Immature natural killer cell (primary cell): Measurements from ENCODE around the gene KBTBD13. TPM values are rescaled to one million over a fixed set of nuclear protein-coding genes. Genes with fewer than 3 reads are reported as not detected.
"Not testable (repeated sequence)": the region's sequence is repeated elsewhere in the genome, so short reads cannot be mapped to it uniquely, and the experiment has no call there.

Experiments
- DNase-seq, 3 donors: peaks; one replicate each; pipeline ENCODE4 v3.0.0; 2022; ENCODE audit warnings: mixed read lengths in 1 of 3
- H3K27ac Mint-ChIP-seq, 6 donors: one replicate each; pipeline ENCODE4 v1.8.0; 2020; ENCODE audit warnings: mixed read lengths in 6 of 6, mild to moderate bottlenecking in 5 of 6, inconsistent platforms in 4 of 6, moderate library complexity in 3 of 6
- H3K27me3 Mint-ChIP-seq, 3 donors: one replicate each; pipeline ENCODE4 v1.8.0; 2020 to 2021; ENCODE audit warnings: low read depth in 3 of 3, mild to moderate bottlenecking in 3 of 3, mixed read lengths in 3 of 3, moderate library complexity in 3 of 3, inconsistent platforms in 1 of 3
- H3K36me3 Mint-ChIP-seq, 3 donors: one replicate each; pipeline ENCODE4 v1.8.0; 2020; ENCODE audit warnings: mixed read lengths in 3 of 3, inconsistent platforms in 2 of 3, mild to moderate bottlenecking in 2 of 3
- H3K4me1 Mint-ChIP-seq, 2 donors: one replicate each; pipeline ENCODE4 v1.8.0; 2020; ENCODE audit warnings: inconsistent platforms in 2 of 2, mild to moderate bottlenecking in 2 of 2, mixed read lengths in 2 of 2, moderate library complexity in 1 of 2
- H3K4me3 Mint-ChIP-seq, 5 donors: one replicate each; pipeline ENCODE4 v1.8.0; 2020; ENCODE audit warnings: mild to moderate bottlenecking in 5 of 5, mixed read lengths in 5 of 5, inconsistent platforms in 3 of 5, moderate library complexity in 3 of 5
- H3K9me3 Mint-ChIP-seq, 6 donors: one replicate each; pipeline ENCODE4 v1.8.0; 2020; ENCODE audit warnings: mild to moderate bottlenecking in 6 of 6, mixed read lengths in 6 of 6, inconsistent platforms in 4 of 6, moderate library complexity in 3 of 6
- polyA plus RNA-seq, 3 donors: library from polyadenylated mRNA; unstranded; fragments of 300-500 nt; fragmentation: Illumina TruSeq; gene quantifications; one replicate each; pipeline ENCODE4 v1.2.3, GENCODE V29; 2021

The KBTBD13 gene
- polyA plus RNA-seq, 3 donors from 2014 or later: not detected

DNA sequence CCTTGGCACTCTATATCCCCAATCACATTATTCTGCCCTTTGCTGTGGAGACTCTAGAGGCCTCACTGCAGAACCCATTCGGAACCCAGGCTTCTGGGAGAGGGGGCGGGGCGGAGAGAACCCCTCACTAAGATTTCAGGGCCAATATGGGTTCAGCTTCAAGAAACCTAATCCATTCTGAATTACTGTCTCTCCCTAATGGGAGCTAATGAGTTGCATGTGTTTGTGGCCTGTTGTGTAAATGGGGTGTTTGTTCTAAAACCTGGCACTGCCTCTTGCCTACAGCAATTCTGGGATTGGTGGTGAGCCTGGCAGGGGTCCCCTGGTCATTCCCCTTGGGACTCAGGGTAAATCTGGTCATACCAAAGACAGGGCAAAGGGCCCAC is 8.2 kb upstream of the KBTBD13 start:
- Mint-ChIP-seq H3K36me3 (no peaks in the 10 kb centered on the region), H3K9me3 (no peaks in the 10 kb centered on the region), H3K4me1 (peaks cover 4 to 11% of the 10 kb centered on the region in 2 donors), H3K4me3 (peak overlapping the region in 3 of 5 donors; percentile 5 to 64 (median 31)), H3K27ac (no peak overlapping the region), H3K27me3 (peaks cover 6 to 7% (median 6%) of the 10 kb centered on the region in 3 donors)
- no peak for DNase-seq

DNA sequence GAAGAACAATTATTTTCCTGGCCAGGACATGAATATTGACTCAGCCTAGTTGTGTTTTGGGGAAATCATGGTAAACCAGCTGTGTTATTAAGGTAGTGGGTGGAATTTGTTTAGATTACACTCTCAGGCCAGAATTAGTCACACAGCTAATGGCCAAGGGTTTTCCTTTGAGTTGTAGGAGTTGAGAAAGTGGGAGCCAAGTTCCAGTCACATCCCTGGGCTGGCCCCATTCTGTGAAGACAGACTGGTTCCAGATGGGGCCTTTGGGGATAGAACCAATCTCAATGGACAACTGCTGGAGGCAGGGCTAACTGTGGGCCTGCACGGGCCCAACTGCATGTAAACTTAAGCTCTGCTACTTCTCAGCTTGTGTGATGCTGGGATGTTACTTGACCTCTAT is 7.4 kb upstream of the KBTBD13 start:
- Mint-ChIP-seq H3K36me3 (no peaks in the 10 kb centered on the region), H3K4me3 (no peak overlapping the region), H3K27me3 (peaks cover 6 to 7% (median 6%) of the 10 kb centered on the region in 3 donors), H3K27ac (no peak overlapping the region), H3K9me3 (no peaks in the 10 kb centered on the region), H3K4me1 (peaks cover 4 to 11% of the 10 kb centered on the region in 2 donors)
- no peak for DNase-seq

DNA sequence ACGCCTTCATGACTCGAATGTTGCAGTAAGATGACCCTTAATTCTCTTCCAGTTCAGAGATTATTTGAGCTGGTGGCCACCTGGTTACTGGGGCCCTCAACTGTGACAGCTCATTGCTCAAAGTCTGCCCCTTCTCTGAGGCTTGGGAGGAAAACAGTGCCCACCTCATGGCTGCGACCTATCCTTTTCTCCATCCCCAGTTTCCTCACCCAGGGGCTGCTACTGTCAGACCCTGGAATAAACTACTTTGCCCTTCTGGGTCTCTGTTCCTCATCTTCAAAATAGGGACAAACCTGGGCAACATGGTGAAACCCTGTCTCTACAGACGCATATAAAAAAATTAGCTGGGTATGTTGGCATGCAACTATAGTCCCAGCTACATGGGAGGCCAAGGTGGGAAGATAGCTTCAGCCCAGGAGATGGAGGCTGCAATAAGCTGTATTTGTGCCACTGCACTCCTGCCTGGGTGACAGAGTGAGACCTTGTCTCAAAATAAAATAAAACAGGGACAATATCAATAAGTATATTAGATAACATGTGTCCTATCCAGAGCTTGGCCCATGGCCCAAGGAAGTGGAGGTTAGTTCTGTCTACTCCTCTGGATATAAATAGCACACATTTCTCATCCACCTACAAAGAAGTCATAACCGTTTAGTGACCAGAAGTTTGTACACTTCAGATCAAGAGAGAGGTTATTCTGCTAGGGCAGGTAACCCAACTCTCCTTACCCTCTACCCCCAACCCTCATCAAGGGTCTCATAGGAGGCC is 6.6 kb upstream of the KBTBD13 start:
- Mint-ChIP-seq H3K9me3 (no peaks in the 10 kb centered on the region), H3K36me3 (no peaks in the 10 kb centered on the region), H3K27me3 (peaks cover 6 to 7% (median 6%) of the 10 kb centered on the region in 3 donors), H3K4me3 (no peak overlapping the region), H3K27ac (no peak overlapping the region), H3K4me1 (peaks cover 4 to 11% of the 10 kb centered on the region in 2 donors)
- no peak for DNase-seq

DNA sequence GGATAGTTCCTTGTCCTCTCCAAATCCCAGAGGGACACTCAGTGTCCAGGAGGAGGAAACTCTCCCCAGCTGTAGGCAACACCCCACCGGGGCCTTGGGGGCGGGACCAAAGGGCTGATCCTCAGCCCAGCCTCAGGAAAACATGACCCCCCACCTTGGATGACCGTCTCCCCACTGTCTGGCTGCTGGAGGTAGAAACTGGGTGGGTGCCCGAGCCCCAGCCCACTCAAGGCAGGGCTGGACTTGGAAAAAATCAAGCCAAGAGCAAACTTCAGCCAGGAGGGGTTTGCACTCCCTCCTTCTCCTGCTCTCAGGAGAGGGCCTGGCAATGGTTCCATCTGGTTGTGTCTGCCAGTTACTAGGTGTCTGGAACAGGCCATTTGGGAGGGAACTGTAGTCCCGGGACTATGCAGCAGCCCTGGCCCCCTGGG is 5.2 kb upstream of the KBTBD13 start:
- Mint-ChIP-seq H3K4me3 (no peak overlapping the region), H3K9me3 (no peaks in the 10 kb centered on the region), H3K4me1 (peaks cover 4 to 11% of the 10 kb centered on the region in 2 donors), H3K27me3 (peaks cover 0 to 6% (median 3%) of the 10 kb centered on the region in 3 donors), H3K36me3 (peaks cover 0 to 1% (median 0%) of the 10 kb centered on the region in 3 donors), H3K27ac (no peak overlapping the region)
- DNase-seq: no peak

DNA sequence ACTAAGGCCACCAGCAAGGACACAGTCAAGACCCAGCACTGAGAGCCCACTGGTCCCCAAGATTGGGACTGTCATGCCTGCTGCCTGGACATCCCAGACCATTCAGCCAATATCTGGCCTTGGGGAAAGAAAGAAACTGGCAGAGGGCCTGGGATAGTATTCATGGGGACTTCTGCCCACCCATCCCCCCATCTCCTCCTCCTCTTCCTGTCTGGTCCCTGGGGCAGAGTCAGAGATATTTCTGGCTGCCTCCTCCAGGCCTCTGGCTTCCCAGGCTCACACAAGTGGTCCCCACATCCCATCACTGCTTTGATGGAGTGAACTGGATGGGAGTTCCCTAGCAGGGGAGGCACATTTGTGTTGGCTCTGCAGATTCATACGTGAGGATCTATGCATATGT is 4.5 kb upstream of the KBTBD13 start:
- H3K27ac Mint-ChIP-seq: no peak overlapping the region
- H3K27me3 Mint-ChIP-seq: peaks cover 0 to 6% (median 3%) of the 10 kb centered on the region in 3 donors
- peaks cover 4 to 10% of the 10 kb centered on the region in 2 donors for H3K4me1 Mint-ChIP-seq
- no peak overlapping the region for H3K4me3 Mint-ChIP-seq
- H3K9me3 Mint-ChIP-seq: no peaks in the 10 kb centered on the region
- no peak for DNase-seq
- peaks cover 0 to 3% (median 0%) of the 10 kb centered on the region in 3 donors for H3K36me3 Mint-ChIP-seq

DNA sequence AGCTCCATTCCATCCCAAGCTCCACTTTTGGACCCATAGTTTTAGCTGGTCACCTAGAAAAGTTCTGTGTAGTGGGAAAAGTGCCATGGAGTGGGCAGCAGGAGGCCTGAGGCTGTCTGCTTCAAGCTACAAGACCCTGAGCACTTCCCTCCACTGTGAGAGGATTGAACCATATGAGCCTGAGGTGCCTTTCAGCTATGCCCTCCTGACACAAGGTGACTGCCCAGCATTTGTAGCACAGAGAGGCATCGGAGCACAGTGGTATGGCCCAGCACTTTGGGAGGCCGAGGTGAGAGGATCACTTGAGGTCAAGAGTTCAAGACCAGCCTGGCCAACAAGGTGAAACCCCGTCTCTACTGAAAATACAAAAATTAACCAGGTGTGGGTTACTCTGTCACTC is 3.9 kb upstream of the KBTBD13 start:
- Mint-ChIP-seq H3K9me3 (no peaks in the 10 kb centered on the region), H3K4me3 (no peak overlapping the region), H3K27me3 (peaks cover under 1 to 3% (median 2%) of the 10 kb centered on the region in 3 donors), H3K27ac (no peak overlapping the region), H3K4me1 (peaks cover 0 to 6% of the 10 kb centered on the region in 2 donors), H3K36me3 (peaks cover 0 to 3% (median 0%) of the 10 kb centered on the region in 3 donors)
- no peak for DNase-seq

DNA sequence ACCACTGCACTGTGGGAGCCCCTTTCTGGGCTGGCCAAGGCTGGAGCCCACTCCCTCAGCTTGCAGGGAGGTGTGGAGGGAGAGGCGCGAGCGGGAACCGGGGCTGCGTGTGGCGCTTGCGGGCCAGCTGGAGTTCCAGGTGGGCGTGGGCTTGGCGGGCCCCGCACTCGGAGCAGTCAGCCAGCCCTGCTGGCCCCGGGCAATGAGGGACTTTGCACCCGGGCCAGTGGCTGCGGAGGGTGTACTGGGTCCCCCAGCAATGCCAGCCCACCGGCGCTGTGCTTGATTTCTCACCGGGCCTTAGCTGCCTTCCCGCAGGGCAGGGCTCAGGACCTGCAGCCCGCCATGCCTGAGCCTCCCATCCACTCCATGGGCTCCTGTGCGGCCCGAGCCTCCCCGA is 1.6 kb upstream of the KBTBD13 start:
- H3K9me3 Mint-ChIP-seq, H3K4me3 Mint-ChIP-seq, H3K27ac Mint-ChIP-seq, H3K36me3 Mint-ChIP-seq, H3K4me1 Mint-ChIP-seq, DNase-seq: not testable (repeated sequence)
- peaks cover 4 to 11% (median 10%) of the 10 kb centered on the region in 3 donors for H3K27me3 Mint-ChIP-seq

DNA sequence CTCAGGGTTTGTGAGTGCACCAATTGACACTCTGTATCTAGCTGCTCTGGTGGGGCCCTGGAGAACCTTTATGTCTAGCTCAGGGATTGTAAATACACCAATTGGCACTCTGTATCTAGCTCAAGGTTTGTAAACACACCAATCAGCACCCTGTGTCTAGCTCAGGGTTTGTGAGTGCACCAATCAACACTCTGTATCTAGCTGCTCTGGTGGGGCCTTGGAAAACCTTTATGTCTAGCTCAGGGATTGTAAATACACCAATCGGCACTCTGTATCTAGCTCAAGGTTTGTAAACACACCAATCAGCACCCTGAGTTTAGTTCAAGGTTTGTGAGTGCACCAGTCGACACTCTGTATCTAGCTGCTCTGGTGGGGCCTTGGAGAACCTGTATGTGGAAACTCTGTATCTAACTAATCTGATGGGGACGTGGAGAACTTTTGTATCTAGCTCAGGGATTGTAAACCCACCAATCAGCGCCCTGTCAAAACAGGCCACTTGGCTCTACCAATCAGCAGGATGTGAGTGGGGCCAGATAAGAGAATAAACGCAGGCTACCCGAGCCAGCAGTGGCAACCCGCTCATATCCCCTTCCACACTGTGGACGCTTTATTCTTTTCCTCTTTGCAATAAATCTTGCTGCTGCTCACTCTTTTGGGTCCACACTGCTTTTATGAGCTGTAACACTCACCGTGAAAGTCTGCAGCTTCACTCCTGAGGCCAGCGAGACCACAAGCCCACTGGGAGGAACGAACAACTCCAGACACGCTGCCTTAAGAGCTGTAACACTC is 745 bp upstream of the KBTBD13 start:
- H3K27ac Mint-ChIP-seq, H3K36me3 Mint-ChIP-seq, H3K9me3 Mint-ChIP-seq, H3K4me3 Mint-ChIP-seq, H3K4me1 Mint-ChIP-seq, DNase-seq: not testable (repeated sequence)
- peaks cover 4 to 11% (median 10%) of the 10 kb centered on the region in 3 donors for H3K27me3 Mint-ChIP-seq

DNA sequence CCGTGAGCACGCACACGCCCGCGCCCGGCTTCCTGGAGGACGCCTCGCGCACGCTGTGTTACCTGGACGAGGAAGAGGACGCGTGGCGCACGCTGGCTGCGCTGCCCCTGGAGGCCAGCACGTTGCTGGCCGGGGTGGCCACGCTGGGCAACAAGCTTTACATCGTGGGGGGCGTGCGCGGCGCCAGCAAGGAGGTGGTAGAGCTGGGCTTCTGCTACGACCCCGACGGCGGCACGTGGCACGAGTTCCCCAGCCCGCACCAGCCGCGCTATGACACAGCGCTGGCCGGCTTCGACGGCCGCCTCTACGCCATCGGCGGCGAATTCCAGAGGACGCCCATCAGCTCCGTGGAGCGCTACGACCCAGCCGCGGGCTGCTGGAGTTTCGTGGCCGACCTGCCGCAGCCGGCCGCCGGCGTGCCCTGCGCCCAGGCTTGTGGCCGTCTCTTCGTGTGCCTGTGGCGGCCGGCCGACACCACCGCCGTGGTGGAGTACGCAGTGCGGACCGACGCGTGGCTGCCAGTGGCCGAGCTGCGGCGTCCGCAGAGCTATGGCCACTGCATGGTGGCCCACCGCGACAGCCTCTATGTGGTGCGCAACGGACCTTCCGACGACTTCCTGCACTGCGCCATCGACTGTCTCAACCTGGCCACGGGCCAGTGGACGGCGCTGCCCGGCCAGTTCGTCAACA is 890 bp downstream of the KBTBD13 start:
- H3K27me3 Mint-ChIP-seq: peaks cover 3 to 19% (median 13%) of the 10 kb centered on the region in 3 donors
- H3K4me3 Mint-ChIP-seq: peak overlapping the region in 1 of 5 donors; percentile 57
- DNase-seq: no peak
- H3K4me1 Mint-ChIP-seq: peaks cover 5 to 9% of the 10 kb centered on the region in 2 donors
- H3K27ac Mint-ChIP-seq: no peak overlapping the region
- H3K9me3 Mint-ChIP-seq: no peaks in the 10 kb centered on the region
- H3K36me3 Mint-ChIP-seq: peaks cover 0 to 3% (median 0%) of the 10 kb centered on the region in 3 donors

DNA sequence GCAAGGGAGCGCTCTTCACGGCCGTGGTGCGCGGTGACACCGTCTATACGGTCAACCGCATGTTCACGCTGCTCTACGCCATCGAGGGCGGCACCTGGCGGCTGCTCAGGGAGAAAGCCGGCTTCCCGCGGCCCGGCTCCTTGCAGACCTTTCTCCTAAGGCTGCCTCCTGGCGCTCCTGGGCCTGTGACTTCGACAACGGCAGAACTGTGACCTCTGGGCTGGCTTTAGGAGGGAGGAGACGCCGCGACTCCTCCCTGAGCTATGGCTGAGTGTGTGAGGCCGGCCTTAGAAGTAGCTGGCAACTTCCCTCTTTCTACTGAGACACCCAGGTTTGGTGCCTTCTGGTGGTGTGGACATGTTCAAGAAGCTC is 1.4 kb downstream of the KBTBD13 start:
- peaks cover 8 to 15% of the 10 kb centered on the region in 2 donors for H3K4me1 Mint-ChIP-seq
- no peak overlapping the region for H3K27ac Mint-ChIP-seq
- no peaks in the 10 kb centered on the region for H3K9me3 Mint-ChIP-seq
- DNase-seq: peak; percentile 5 to 29 (median 21)
- H3K36me3 Mint-ChIP-seq: peaks cover 0 to 3% (median 0%) of the 10 kb centered on the region in 3 donors
- peaks cover 3 to 25% (median 15%) of the 10 kb centered on the region in 3 donors for H3K27me3 Mint-ChIP-seq
- peak overlapping the region in 1 of 5 donors; percentile 57 for H3K4me3 Mint-ChIP-seq

DNA sequence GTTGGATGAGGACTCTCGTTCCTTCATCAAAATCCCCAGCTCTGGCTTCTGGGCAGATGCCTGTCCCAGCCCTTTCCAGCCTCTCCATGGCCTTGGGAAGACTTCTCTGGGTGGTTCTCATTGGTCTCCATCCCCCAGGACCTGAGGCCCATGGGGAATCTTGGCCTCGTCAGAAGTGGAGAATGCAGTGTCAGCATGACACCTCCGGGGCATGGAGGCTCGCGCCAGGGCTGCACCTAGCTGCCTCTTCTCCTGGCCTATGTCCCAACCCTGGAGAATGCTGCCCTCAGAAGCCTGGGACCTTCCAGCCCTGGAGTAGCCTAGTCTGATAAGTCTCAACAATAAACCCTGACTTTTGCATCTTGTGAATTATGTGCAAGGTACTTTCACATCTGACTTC is 3.0 kb downstream of the KBTBD13 start:
- peaks cover 0 to 3% (median 0%) of the 10 kb centered on the region in 3 donors for H3K36me3 Mint-ChIP-seq
- DNase-seq: no peak
- H3K27me3 Mint-ChIP-seq: peaks cover 7 to 29% (median 17%) of the 10 kb centered on the region in 3 donors
- peak overlapping the region in 1 of 6 donors; percentile 48 for H3K27ac Mint-ChIP-seq
- no peaks in the 10 kb centered on the region for H3K9me3 Mint-ChIP-seq
- peaks cover 8 to 15% of the 10 kb centered on the region in 2 donors for H3K4me1 Mint-ChIP-seq
- H3K4me3 Mint-ChIP-seq: no peak overlapping the region

DNA sequence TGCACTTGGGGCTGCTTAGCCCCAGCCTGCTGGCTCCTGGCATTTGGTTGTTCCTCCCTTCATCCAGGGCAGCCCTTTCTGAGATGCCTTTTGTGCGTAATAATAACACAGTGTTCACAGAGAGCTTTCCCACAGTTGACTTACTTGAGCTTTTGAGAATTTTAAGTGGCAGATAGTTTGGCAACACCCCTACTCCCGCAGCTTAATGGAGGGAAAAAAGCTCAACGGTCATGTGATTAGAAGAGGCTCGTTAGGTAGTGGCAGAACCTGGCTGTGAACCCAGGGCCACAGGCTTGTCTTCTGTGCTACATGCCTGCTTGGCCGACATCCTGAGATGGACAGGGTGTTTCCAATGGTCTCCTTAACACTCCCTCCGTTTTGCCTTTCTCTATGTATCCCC is 4.7 kb downstream of the KBTBD13 start:
- no peak overlapping the region for H3K27ac Mint-ChIP-seq
- H3K27me3 Mint-ChIP-seq: peaks cover 7 to 29% (median 15%) of the 10 kb centered on the region in 3 donors
- no peaks in the 10 kb centered on the region for H3K9me3 Mint-ChIP-seq
- H3K36me3 Mint-ChIP-seq: peaks cover 0 to 3% (median 0%) of the 10 kb centered on the region in 3 donors
- no peak overlapping the region for H3K4me3 Mint-ChIP-seq
- peaks cover 8 to 15% of the 10 kb centered on the region in 2 donors for H3K4me1 Mint-ChIP-seq
- DNase-seq: no peak

DNA sequence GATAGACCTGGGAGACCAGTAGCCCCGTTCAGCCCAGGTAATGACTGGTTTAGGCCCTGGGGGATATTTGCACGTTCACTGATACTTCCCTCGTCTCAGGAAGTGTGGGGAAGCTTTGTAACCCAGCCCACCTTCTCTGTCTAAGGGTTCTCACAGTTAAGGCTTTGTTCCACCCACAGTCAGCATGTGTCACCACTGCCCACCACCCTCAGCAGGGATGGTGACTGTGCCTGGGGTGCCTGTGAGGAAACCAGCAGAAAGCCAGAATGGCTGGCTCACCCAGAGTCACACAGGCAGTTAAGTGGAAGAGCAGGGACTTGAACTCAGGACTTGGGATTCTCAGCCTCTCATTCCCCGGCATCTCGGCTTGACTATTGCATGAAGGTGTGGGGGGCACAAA is 5.2 kb downstream of the KBTBD13 start:
- Mint-ChIP-seq H3K36me3 (no peaks in the 10 kb centered on the region), H3K27ac (no peak overlapping the region), H3K9me3 (no peaks in the 10 kb centered on the region), H3K27me3 (peaks cover 7 to 29% (median 14%) of the 10 kb centered on the region in 3 donors), H3K4me1 (peaks cover 8 to 15% of the 10 kb centered on the region in 2 donors), H3K4me3 (no peak overlapping the region)
- DNase-seq: no peak
